GM18861 (cell line): ENCODE data around the gene ARHGEF11.

Experiments
- ATAC-seq: cut with Tn5 transposase; IDR thresholded peaks from one replicate; pipeline ENCODE4 v1.9.1; 2021; ENCODE audit not compliant: unreplicated experiment

Gene ARHGEF11

DNA sequence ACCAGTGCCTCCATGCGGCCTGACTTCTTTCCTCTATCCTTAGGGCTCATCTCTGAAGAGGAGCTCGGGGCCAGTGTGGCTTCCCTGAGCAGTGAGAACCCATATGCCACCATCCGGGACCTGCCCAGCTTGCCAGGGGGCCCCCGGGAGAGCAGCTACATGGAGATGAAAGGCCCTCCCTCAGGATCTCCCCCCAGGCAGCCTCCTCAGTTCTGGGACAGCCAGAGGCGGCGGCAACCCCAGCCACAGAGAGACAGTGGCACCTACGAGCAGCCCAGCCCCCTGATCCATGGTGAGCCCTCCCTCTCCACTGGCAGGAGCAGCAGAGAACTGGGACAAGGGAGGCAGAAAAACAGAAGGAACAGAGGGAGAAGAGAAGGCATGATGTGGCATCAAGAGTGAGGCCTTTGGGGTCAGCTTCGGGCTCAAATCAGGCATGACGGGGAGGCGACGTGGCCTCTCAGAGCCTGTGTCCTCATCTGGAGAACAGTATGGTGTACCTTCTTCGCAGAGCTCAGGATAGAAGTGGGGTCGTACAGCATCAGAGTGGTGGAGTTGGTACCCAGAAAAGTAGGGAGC is 131.6 kb downstream of the ARHGEF11 start:
- no peak for ATAC-seq

- no peak for ATAC-seq
Observed at GRCh38 chr1:156912861-156913808, 132.4 kb downstream of the ARHGEF11 start.

DNA sequence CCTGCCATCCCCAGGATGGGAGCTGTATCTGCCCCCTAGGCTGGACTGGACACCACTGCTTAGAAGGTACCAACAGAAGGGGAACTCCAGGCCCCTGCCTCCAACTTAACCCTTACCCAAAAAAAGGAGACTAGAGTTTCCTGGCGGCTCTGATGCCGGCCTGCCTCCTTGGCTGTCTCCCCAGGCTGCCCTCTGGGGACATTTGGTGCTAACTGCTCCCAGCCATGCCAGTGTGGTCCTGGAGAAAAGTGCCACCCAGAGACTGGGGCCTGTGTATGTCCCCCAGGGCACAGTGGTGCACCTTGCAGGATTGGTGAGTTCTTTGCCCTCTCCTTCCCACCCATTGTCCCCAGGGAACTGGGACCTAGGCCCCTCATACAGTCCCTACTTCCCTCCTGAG is 133.2 kb downstream of the ARHGEF11 start:
- ATAC-seq = no peak

- ATAC-seq = no peak
Observed at GRCh38 chr1:156911577-156912298, 133.8 kb downstream of the ARHGEF11 start.

DNA sequence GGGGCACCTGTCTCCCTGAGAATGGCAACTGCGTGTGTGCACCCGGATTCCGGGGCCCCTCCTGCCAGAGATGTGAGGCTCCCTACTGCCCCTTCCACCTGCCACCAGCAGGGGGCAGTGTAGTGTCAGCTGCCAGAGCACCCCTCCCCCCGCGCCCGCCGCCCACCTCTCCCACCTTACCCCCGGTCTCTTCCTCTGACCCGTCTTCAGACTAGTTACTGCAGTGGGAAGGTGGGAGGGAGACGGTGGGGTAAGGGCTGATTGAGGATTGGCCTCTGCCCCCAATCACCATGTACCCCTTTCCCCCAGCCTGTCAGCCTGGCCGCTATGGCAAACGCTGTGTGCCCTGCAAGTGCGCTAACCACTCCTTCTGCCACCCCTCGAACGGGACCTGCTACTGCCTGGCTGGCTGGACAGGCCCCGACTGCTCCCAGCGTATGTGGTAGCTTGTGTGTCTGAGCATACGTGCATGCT is 135.2 kb downstream of the ARHGEF11 start:
- ATAC-seq = no peak

DNA sequence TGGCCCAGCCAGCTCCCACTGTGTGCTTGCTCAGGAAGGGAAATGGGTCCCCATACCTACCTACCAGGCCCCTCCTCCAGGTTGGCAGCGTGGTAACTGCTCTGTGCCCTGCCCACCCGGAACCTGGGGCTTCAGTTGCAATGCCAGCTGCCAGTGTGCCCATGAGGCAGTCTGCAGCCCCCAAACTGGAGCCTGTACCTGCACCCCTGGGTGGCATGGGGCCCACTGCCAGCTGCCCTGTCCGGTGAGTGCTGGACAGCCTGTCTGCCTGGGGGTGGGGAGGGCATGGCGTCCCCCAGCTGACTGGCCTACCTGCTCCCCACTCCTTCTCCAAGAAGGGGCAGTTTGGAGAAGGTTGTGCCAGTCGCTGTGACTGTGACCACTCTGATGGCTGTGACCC is 135.9 kb downstream of the ARHGEF11 start:
- no peak for ATAC-seq

- no peak for ATAC-seq
Observed at GRCh38 chr1:156908955-156909354, 136.6 kb downstream of the ARHGEF11 start.

GRCh38 chr1:156908541-156908940 is 137.0 kb downstream of the ARHGEF11 start:
- no peak for ATAC-seq

DNA sequence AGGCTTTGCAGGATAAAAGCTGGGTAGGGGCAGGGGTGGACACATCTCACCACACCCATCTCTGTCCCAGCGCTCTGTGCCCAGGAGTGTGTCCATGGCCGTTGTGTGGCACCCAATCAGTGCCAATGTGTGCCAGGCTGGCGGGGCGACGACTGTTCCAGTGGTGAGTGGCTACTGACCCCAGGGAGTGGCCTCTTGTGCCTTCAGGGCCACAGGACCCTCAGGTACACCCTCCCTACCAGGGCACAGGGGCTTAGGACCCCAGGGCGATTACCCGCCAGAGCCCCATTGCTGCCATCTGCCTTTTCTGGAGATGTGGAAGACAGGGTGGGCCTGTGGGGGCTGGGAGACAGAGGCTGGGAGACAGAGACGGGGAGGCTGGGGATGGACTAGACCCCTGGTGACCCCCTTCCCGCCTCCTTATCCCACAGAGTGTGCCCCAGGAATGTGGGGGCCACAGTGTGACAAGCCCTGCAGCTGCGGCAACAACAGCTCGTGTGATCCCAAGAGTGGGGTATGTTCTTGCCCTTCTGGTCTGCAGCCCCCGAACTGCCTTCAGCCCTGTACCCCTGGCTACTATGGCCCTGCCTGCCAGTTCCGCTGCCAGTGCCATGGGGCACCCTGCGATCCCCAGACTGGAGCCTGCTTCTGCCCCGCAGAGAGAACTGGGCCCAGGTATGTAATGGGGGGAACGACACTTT is 139.2 kb downstream of the ARHGEF11 start:
- ATAC-seq = no peak

DNA sequence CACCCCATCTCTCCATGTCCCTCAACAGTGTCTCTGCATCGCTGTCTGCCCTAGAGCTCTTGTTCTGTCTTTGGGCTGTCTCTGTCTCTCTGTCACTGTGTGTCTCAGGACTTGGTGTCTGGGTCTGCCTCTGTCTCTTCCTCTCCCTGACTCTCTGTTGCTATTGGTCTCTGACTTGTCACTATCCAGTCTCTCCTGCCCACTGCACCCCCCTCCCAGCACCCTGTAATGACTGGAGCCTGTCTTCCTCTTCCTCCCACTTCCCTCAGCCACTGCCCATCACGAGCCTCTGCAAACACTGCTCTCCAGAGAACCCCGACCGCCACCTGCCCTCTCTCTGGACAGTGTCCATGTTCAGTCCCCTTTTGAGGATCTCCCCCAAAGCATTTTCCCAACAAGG is 139.9 kb downstream of the ARHGEF11 start:
- ATAC-seq = no peak

- ATAC-seq = no peak
Observed at GRCh38 chr1:156905176-156905575, 140.4 kb downstream of the ARHGEF11 start.

DNA sequence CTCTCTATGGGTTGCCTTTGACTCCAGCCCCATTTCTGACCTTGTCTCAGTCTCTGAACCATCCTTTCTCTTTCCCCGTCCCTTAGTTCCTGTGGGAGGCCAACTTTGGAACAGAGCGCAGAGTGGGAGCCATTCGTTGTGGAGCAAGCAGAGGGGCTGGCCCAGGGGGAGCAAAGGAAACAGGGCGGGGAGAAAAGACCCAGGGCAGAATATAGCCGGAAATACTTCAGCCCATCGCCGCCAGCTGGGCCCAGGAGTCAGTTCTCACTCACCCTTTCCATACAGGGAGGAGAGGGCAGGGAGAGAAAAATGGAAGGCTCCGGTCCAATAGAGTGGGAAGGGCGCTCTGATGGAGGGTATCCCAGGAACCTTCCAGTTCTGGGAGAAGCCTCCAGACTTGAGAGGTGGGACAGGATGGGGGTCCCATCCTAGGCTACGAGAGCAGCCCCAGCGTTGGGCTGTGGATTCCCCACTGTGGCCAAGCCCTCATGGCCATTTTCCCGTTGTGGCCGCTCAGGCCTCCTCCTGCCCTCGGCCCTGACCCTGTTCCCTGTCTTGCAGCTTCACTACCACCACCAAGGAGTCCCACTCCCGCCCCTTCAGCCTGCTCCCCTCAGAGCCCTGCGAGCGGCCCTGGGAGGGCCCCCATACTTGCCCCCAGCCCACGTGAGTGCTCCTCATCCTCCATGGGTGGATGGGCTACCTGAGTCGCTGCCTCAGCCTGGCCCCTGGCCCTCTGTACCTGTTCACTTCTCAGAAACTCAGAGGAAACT is 141.2 kb downstream of the ARHGEF11 start:
- ATAC-seq = no peak

GRCh38 chr1:156903328-156904091 is 142.0 kb downstream of the ARHGEF11 start:
- ATAC-seq = no peak

- no peak for ATAC-seq
Observed at GRCh38 chr1:156901966-156902915, 143.3 kb downstream of the ARHGEF11 start.

DNA sequence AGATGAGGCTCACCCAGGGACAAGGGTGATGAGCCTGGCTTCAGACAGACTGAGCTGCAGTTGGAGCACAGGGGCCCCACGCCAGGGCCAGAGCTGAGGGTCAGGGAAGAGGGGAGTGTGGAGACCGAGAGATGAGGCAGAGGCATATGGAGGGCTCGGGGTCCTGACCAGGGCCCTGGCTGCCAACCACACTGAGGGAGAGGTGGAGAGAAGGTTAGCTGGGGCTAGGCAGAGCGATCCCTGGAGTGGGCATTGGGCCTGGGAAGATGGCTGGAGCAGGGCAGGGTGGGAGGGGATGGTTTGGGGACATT is 144.0 kb downstream of the ARHGEF11 start:
- ATAC-seq = no peak

DNA sequence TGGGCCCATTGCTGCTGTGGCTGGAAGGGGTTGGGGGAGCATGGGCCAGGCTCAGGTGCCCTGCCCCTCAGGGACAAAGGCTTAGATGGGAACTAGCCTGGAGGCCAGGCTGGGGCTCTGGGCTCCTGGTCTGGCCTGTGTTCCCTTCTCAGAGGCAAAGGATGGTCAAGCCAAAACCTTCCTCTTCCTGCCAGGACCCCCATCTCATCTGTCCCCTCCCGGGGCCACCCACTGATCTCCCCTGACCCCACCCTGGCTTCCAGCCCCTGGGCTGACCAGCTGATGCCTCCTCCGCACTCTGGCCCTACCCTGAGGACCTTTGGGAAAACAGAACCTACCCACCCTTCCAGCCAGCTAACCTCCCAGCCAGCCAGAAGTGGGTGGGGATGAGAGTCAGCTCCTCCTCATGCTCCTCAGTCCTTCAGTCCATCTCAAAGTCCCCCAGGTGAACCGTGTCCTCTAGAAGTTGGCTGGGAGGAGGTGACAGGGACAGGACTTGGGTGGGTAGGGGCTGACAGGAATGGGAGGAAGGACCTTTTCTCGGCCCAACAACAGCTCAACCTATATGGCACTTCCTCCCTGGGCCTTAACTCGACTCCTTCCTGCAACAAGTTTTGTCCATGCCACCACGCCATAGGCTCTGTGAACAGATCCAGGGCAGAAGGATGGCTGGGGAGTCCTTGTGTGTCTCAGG is 144.5 kb downstream of the ARHGEF11 start:
- ATAC-seq = no peak

DNA sequence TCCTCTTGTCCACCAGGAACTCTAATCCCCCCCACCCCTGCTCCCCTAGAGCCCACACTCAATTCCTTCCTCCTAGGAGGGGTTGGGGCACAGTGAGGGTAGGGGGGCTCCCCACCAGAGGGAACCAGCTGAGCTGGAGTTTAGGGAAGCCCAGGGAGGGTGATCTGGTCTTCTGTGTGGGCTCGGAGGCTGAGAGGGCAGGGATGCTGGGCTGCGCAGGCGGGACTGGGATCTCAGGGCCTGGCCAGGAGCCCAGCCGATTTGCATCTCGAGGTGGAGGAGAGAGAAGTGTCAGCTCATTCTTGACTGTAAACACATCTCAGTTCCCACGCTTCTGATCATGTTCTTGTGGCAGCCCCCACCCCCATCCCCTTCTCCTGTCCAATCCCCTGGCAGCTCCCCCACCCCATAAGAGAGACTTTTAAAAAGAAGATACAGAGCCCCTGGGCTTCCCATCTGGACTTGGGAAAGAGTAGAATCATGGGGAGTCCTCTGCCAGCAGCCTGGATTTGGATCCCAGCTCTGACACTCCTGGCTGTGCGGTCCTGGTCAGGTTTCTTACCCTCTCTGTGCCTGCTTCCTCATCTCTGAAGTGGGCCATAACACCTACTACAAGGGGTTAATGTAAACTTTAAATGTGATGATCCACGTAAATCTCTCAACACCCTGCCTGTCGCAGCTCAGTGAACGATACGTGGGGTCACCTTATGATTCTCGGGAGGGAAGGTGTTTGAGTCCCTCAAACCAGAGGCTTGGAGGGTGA is 145.4 kb downstream of the ARHGEF11 start:
- ATAC-seq = no peak
